Inferior parietal cortex (tissue), 1 donor: ENCODE measurements around the gene DDX39B.
A peak's percentile ranks its signal among the peaks of the same experiment; 100 is the strongest.

Source experiments
- DNase-seq: peaks from one replicate; pipeline ENCODE4 v3.0.0-alpha.2; 2016; ENCODE audit errors: extremely low spot score

Gene DDX39B

GRCh38 chr6:31547727-31548543, 6.1 kb upstream of the DDX39B start:
- DNase-seq = no peak

GRCh38 chr6:31546958-31547726, 5.3 kb upstream of the DDX39B start, which contains the start of gene NFKBIL1:
NFKBIL1 (plus strand) TSS chr6:31547608; CDS start chr6:31547695, 87 bp downstream.
- peak; percentile 98 for DNase-seq

- peak; percentile 90 for DNase-seq
These were observed 4.6 kb upstream of the DDX39B start, which contains the start of gene ATP6V1G2 for GRCh38 chr6:31546339-31546957. ATP6V1G2 (minus strand) TSS chr6:31546608; CDS start chr6:31546559, 49 bp downstream.

- no peak for DNase-seq
These were observed 3.5 kb upstream of the DDX39B start for GRCh38 chr6:31545291-31545690.

- DNase-seq = no peak
These were observed 2.9 kb upstream of the DDX39B start for GRCh38 chr6:31544676-31545075.

- no peak for DNase-seq
These were observed 1.8 kb upstream of the DDX39B start for GRCh38 chr6:31543639-31544038.

- DNase-seq = peak; percentile 32
These were observed 645 bp downstream of the DDX39B start for GRCh38 chr6:31541059-31541657.

GRCh38 chr6:31540640-31541039, 1.2 kb downstream of the DDX39B start:
- DNase-seq = no peak

- no peak for DNase-seq
These were observed 2.9 kb downstream of the DDX39B start for GRCh38 chr6:31538805-31539400.

GRCh38 chr6:31535538-31536324, 6.1 kb downstream of the DDX39B start:
- DNase-seq = no peak

GRCh38 chr6:31534521-31535040, 7.2 kb downstream of the DDX39B start:
- no peak for DNase-seq

GRCh38 chr6:31534011-31534410, 7.8 kb downstream of the DDX39B start:
- DNase-seq = no peak

GRCh38 chr6:31533455-31533841, 8.4 kb downstream of the DDX39B start:
- no peak for DNase-seq

GRCh38 chr6:31532644-31533454, 9.0 kb downstream of the DDX39B start:
- DNase-seq = no peak

GRCh38 chr6:31531771-31532643, 9.8 kb downstream of the DDX39B start:
- no peak for DNase-seq

- DNase-seq = no peak
These were observed 10.6 kb downstream of the DDX39B start for GRCh38 chr6:31531162-31531561.

- no peak for DNase-seq
These were observed 11.1 kb downstream of the DDX39B start for GRCh38 chr6:31530659-31531058.

- DNase-seq = no peak
These were observed 12.3 kb downstream of the DDX39B start for GRCh38 chr6:31529329-31530150.
